Measurements from ENCODE around the gene HIVEP3.

The HIVEP3 gene

GRCh38 chr1:41475859-41476567 is 442.7 kb downstream of the HIVEP3 start:
- no peak for TF ChIP-seq CTCF (IDR thresholded peaks at IDR 0.05; ENCODE audit: insufficient read depth, low read depth, low read length, missing control alignments)
- no peak for DNase-seq (ENCODE audit: low read depth)
- no peak overlapping the region for H3K4me3 ChIP-seq (ENCODE audit: low read depth, low read length)

GRCh38 chr1:41475346-41475745 is 443.4 kb downstream of the HIVEP3 start:
- no peak for DNase-seq (ENCODE audit: low read depth)
- H3K4me3 ChIP-seq (ENCODE audit: low read depth, low read length): no peak overlapping the region
- no peak for TF ChIP-seq CTCF (IDR thresholded peaks at IDR 0.05; ENCODE audit: insufficient read depth, low read depth, low read length, missing control alignments)

- H3K4me3 ChIP-seq (ENCODE audit: low read depth, low read length): no peak overlapping the region
- TF ChIP-seq CTCF (IDR thresholded peaks at IDR 0.05; ENCODE audit: insufficient read depth, low read depth, low read length, missing control alignments): no peak
- DNase-seq (ENCODE audit: low read depth): no peak
Observed at GRCh38 chr1:41474490-41475271, 444.0 kb downstream of the HIVEP3 start.

GRCh38 chr1:41473738-41474362 is 444.9 kb downstream of the HIVEP3 start:
- DNase-seq (ENCODE audit: low read depth): no peak
- TF ChIP-seq CTCF (IDR thresholded peaks at IDR 0.05; ENCODE audit: insufficient read depth, low read depth, low read length, missing control alignments): no peak
- H3K4me3 ChIP-seq (ENCODE audit: low read depth, low read length): no peak overlapping the region

GRCh38 chr1:41471658-41472057 is 447.1 kb downstream of the HIVEP3 start:
- H3K4me3 ChIP-seq (ENCODE audit: low read depth, low read length): no peak overlapping the region
- TF ChIP-seq CTCF (IDR thresholded peaks at IDR 0.05; ENCODE audit: insufficient read depth, low read depth, low read length, missing control alignments): no peak
- no peak for DNase-seq (ENCODE audit: low read depth)

GRCh38 chr1:41469706-41470105 is 449.0 kb downstream of the HIVEP3 start:
- no peak overlapping the region for H3K4me3 ChIP-seq (ENCODE audit: low read depth, low read length)
- no peak for DNase-seq (ENCODE audit: low read depth)
- TF ChIP-seq CTCF (IDR thresholded peaks at IDR 0.05; ENCODE audit: insufficient read depth, low read depth, low read length, missing control alignments): no peak

Data from GM12865 (cell line).